ENCODE measurements around the gene MED16.
A peak's percentile ranks its signal among the peaks of the same experiment; 100 is the strongest.

Gene MED16, protein sequence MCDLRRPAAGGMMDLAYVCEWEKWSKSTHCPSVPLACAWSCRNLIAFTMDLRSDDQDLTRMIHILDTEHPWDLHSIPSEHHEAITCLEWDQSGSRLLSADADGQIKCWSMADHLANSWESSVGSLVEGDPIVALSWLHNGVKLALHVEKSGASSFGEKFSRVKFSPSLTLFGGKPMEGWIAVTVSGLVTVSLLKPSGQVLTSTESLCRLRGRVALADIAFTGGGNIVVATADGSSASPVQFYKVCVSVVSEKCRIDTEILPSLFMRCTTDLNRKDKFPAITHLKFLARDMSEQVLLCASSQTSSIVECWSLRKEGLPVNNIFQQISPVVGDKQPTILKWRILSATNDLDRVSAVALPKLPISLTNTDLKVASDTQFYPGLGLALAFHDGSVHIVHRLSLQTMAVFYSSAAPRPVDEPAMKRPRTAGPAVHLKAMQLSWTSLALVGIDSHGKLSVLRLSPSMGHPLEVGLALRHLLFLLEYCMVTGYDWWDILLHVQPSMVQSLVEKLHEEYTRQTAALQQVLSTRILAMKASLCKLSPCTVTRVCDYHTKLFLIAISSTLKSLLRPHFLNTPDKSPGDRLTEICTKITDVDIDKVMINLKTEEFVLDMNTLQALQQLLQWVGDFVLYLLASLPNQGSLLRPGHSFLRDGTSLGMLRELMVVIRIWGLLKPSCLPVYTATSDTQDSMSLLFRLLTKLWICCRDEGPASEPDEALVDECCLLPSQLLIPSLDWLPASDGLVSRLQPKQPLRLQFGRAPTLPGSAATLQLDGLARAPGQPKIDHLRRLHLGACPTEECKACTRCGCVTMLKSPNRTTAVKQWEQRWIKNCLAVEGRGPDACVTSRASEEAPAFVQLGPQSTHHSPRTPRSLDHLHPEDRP

DNA sequence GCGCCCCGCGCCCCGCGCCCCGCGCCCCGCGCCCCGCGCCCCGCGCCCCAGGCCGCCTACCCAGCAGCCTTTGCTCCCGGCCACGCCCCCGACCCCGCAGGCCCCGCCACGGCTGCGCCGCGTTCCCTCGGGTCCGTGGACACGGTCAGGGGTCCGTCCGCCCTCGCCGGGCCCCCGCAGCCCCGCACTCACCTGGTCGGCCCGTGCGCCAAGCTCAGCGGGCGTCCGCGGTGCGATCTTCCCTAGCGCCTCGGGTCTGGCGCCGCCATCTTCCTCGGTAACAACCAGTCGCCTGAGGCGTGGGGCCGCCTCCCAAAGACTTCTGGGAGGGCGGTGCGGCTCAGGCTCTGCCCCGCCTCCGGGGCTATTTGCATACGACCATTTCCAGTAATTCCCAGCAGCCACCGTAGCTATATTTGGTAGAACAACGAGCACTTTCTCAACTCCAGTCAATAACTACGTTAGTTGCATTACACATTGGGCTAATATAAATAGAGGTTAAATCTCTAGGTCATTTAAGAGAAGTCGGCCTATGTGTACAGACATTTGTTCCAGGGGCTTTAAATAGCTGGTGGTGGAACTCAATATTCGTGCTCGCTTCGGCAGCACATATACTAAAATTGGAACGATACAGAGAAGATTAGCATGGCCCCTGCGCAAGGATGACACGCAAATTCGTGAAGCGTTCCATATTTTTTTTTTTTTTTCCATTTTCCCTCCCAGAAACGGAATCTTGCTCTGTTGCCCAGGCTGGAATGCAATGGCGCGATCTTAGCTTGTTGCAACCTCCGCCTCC, at the start of gene MED16, which contains the start of gene RNU6-9:
Gene MED16 (minus strand): TSS at position 294 of the 796 bp plus-strand sequence. CDS start 2,056 bp downstream, outside the sequence.
Gene RNU6-9 (plus strand): TSS at position 591 of the 796 bp plus-strand sequence.
- DNase-seq = peak; percentile 77 to 91

DNA sequence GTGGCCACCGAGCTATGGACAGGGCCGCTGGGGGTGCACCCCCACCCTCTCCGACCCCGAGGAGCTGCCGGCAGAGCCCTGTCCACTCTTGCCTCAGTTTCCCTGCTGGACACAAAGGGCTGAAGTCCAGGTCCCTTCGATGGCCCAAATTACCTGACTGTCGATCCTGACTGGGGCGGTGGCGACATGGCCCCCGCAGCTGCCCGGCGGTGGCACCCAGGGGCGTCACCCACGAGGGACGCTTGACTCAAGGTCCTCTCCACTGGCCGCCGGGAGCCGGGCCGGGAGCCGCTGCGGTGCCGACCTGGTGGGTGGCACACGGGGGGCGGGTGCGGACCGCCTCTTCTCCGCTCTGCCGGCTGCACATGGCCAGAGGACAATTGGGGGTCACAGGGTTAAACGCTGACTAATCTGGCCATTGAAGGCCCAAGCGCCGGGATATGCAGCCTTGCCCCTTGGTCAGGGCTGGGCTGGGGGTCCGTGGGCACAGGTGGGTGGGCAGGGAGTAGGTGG, 49.2 kb upstream of the MED16 start:
- DNase-seq = no peak

DNA sequence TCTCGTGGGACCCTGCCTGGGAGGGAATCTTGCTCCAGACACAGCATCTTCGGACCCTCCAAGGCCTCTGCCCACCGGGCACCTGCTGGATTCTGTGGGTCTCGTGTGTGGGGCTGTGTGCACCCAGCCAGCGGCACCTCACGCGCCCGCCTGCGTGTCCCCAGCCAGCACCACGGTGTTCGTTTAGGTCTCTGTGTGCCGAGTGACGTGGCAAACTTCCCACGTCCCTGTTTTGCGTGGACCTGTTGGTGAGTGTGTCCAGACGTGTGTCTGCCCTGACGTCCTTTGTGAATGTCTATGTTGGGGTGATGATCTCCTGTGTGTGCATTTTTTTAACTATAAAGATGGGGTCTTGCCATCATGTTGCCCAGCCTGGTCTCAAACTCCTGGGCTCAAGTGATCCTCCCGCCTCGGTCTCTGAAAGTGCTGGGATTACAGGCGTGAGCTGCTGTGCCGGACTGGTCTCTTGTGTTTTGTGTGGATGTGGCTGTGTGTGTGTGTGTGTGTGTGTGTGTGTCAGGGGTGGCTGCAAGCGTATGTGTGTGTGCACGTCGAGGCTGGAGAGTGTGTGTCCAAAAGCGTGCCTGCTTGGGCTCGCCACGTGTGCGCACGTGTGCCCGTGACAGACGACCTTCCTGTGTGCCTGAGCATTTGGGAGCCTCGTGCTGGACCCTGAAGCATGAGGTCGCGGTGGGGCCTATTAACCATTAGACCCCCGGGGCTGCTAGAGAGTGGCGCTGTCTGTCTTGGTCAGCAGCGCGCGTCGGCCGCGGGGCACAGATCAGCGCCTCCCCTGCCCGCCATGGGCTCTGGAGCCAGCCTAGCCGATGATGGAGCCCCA, 48.5 kb upstream of the MED16 start:
- no peak for DNase-seq

DNA sequence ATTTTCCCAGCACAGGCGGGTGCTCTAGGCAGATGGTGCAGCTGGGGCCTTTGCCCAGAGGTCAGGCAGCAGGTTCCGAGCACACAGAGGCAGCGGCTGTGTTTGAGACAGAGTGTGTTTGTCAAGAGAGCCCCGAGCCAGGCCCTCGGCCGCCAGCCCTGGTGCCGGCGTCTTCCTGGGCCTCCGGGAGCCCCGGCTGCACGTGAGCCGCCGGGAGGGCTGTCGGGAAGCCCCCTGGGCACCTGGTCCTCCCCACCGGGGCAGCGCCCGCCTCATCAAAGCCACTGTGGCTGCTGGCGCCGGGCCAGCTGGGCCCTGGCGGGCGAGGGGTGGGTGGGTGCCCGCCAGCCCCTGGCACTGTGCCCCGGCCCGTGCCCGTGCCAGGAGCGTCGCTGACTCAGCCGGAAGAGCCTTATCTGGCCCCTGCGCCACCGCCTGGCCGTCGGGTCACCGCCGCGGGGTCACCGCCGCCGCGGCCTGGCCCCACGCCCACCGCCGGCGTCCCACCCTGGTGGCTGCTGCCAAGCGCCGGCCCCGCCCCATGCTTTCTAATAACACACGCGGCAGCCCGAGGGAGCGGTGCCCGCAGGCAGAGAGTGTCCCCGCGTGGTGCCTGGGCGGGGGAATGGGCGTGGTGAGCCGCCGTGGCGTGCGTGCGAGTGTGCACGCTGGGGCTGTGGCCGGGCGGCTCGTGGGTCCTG, 47.8 kb upstream of the MED16 start:
- peak in 1 of 2 experiments; percentile 46 for DNase-seq

DNA sequence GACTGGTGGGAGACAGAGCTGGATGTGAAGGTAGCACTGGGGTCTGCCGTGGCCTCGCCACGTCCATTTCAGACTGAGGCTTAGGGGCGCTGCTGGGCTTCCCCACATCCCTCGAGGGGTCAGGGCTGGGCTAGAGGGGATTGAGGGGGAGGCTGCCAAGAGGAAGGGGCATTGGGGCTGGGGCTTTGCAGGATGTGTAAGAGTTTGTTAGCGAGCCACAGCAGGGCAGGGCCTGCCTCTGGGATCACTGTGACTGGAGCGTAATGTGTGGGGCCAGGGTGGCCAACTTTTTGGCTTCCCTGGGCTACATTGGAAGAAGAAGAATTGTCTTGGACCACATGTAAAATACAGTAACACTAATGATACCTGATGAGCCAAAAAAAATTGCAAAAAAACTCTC, 46.9 kb upstream of the MED16 start:
- no peak for DNase-seq

DNA sequence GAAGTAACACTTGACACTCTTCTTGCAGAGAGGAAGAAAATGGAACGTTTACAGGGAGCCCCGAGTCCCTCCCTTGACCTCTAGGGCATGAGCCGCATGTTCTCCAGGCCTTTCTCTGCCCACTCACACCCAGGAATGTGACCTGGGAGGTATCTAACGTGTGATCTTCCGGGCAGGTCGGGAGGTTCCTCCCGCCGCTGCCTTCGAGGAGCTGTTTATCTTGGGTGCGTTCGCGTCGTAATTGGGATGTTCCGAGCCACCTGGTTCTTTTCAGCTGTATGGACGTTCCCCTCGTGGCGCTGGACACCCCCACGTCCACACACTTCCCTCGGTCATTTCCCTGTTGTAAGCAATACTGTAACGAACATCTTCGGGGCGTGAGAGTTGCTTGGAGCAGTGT, 46.5 kb upstream of the MED16 start:
- no peak for DNase-seq

DNA sequence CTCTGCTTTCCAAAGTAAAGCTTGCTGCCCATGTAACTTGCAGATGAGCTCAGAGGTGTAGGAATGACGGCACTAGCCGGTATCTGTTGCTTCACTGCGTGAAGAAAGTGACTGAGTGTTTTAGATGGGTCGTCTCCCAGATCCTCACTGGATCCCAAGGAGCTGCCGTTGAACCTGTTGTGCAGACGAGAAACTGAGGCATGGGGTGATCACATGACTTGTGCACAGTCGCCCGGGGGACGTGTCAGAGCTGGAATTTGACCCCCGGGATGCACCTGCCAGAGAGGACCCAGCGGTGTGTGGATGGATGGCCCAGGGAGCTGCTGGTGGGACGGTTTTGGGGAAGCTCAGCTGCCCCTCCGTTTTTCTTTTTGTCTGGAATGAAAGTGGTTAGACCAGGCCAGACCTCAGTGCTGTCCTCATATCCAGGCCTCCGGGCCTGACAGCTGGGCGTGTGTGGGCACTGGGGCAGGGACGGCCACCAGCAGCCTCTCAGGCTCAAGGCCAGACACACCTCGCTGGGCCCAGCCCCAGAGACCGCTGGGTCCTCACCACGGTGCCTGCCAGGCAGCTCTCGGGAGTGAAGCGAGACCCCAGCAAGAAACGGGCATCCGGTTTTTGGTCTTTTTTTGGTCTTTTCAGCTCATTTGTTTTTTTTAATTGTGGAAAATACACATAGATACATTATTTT, 45.4 kb upstream of the MED16 start:
- DNase-seq = no peak

DNA sequence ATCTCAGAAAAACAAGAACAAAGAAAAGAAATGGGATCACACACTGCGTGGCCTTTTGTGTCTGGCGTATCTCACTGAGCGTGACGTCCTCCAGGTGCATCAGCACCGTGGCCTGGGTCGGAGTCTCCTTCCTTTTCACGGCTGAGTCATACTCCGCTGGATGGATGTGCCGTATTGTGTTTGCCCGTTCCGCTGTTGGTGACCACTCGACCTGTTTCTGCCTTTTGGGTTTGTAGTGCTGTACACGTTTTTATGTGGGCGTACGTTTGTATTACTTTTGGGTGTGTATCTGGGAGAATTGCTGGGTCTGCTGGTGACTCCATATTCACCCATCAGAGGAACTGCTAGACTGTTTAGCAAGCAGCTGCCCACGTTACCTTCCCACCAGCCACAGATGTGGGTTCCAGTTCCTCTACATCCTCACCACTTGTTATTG, 44.3 kb upstream of the MED16 start:
- no peak for DNase-seq

DNA sequence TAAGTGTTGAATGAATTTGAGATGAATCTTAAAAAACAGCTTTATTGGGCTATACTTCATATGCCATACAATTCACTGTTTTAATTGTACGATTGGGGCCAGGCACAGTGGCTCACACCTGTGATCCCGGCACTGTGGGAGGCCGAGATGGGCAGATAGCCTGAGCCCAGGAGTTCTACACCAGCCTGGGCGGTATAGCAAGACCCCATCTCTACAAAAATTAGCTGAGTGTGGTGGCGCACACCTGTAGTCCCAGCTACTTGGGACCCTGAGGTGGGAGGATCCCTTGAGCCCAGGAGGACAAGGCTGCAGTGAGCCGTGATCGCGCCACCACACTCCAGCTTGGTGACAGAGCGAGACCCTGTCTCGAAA, 43.2 kb upstream of the MED16 start:
- DNase-seq = no peak

DNA sequence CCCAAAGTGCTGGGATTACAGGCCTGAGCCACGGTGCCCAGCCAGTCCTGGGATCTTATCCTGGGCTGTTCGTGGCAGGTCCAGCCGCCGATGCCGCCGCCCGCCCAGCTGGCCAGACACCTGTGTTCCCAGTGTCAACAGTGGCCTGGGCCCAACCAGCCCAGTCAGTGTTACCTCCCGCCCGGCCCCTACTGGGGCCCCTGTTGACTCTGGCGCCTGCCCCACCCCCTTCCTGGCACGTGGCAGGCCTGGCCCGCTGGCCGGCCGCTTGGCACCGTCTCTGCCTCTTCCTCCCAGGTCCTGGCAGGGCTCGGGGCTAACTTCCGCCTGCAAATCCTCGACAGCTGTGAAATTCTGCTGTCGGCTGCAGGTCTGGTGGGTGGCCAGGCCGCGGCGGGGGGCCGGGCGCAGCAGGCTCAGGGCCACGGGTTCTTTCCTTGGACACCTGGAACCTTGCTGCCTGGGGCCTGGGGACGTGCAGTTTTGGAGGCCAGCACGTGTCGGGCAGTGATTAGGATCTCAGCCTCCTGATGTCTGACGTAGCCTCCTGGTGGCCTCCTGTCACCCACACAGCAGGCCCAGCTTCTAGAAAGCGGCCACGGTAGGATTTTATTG, 42.0 kb upstream of the MED16 start:
- no peak for DNase-seq

DNA sequence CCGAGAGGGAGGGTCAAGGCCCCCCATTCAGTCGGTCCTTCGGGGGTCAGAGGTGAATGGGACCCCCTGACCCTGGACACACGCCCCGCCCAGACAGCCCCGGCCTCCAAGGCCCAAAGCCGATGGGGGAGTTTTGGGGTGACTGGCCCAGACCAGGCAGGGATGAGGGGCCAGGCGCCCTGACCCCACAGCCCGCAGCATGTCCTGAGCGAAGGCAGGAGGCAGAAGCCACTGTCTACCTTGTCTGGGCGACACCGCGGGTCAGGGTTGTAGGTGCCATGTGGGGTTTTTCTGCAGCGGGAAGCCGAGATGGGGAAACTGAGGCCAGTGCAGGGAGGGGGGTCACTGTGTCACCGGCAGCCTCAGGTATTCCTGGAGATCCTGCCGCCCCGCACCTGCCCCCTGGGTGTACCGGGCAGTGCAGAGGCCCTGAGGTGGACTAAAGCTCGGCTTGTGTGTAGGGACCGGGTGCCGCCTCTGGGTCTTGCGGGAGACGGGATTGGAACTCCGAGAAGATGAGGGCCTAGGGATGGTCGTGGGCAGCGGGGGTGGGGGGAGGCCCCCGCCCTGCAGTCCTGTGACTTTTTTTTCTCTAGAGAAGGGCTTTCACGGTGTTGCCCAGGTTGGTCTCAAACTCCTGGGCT, 41.3 kb upstream of the MED16 start:
- DNase-seq = no peak

DNA sequence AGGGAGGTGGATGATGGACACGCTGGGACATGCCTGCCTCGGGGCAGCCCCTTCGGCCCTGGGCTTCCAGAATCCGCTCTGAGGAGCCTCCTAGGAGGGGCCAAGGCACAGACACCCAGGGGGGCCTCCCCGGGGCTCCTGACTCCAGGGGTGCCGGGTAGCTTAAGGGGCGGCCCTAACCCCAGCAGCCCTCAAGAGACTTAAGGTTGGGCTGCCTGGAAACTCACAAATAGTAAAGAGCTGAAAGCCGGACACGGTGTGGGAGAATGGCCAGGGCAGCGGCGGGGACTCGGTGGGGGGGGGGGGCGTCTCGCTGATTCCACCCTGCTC, 40.5 kb upstream of the MED16 start:
- no peak for DNase-seq

DNA sequence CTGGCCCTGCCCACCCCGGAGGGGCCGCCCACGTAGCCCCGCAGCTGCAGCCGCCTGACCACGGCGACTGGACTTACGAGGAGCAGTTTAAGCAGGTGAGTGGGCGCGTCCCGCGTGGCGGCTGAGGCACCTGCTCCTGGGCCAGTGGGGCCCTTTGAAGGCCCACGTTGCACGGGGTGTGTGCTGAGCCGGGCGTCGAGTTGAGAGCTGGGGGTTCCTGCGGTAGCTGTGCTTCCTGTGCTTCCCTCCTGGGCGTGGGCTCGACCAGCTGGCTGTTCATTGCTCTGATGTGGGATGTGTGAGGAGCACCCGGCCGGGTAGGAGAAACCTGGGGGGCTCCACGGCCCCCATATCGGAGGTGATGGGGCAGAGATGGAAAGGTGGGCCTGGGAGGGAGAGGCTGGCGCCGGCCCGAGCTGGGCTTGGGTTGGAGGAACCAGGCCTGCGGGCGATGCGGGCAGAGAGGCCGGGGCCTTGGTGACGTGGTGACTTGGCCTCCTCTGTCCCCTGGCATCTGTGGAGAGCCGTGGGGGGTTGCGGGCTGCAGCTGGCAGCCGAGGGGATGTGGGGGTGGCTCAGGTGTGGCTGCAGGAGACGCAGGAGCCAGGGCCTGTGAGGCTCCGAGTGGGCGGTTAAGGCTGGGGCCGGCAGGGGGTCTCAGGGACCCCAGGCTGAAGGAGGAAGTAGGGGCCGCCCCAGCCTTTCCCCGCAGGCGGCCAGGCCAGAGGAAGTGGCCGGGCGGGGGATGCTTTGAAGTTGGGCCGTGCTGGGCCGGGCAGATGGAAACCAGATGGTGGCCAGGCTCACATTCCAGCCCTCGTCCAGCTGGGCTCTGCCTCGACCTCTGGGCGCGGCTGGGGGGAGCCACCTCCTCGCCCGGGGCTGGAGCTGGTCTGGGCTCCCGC, 39.9 kb upstream of the MED16 start:
- no peak for DNase-seq

DNA sequence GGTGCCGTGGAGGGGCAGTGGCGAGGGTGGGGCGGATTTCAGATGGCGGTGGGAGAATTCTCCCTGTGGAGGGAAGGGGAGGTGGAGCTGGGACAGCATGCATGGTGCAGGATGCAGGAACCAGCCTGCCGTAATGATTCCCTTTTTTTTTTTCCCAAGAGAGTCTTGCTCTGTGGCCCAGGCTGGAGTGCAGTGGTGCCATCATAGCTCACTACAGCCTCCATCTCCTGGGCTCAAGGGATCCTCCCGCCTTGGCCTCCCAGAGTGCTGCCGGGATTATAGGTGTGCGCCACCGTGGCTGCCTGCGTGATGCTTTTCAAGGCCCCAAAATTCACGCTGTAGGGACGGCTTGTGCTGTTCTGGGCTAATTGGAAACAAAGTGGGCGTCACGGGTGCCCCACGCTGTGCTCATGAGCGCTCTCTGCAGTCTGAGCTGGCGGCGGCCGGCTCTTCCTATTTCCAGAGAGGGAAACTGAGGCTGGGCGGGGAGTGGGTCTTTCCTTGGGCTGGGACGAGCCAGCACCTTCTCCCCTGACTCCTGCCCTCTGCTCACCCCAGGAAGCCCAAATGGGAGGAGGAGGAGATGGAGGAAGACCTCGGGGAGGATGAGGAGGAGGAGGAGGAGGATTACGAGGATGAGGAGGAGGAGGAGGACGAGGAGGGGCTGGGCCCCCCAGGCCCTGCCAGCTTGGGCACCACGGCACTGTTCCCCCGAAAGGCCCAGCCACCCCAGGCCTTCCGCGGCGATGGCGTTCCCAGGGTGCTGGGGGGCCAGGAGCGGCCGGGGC, 39.1 kb upstream of the MED16 start:
- DNase-seq = no peak

DNA sequence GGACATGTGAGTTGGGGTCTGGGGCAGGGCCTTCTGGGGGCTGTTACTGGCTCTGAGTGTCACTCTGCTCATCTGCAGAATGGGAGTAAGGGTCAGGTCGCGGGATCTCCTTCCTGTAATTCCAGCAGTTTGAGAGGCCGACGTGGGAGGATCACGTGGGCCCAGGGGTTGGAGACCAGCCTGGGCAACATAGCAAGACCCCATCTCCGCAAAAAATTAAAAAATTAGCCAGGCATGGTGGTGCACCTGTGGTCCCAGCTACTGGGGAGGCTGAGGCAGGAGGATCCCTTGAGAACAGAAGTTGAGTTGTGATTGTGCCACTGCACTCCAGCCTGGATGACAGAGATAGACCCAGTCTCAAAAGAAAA, 36.9 kb upstream of the MED16 start:
- DNase-seq = no peak

DNA sequence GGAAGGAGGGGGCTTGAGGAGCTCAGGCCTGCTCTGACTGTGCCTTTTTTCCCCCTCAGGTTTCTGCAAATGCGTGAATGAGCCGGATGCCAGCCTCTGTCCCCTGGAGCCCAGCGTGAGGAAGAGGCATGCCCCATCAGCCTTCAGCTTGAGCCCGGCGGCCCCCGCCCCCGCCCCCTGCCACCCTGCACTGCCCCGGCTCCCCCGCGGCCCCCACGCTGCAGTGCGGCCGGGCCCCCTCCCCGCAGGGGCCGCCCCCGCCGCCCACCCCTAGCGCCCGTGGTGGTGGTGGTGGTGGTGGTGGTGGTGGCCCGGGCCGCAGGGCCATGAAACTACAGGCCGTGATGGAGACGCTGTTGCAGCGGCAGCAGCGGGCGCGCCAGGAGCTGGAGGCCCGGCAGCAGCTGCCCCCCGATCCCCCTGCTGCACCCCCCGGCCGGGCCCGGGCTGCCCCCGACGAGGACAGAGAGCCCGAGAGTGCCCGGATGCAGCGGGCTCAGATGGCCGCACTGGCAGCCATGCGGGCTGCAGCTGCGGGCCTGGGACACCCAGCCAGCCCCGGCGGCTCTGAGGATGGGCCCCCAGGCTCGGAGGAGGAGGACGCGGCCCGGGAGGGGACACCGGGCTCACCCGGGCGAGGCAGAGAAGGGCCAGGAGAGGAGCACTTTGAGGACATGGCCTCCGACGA, 36.4 kb upstream of the MED16 start:
- DNase-seq = no peak
